Measurements from ENCODE around the gene CHRNA3.
"Not testable (repeated sequence)": the region's sequence is repeated elsewhere in the genome, so short reads cannot be mapped to it uniquely, and the experiment has no call there.

The CHRNA3 gene

DNA sequence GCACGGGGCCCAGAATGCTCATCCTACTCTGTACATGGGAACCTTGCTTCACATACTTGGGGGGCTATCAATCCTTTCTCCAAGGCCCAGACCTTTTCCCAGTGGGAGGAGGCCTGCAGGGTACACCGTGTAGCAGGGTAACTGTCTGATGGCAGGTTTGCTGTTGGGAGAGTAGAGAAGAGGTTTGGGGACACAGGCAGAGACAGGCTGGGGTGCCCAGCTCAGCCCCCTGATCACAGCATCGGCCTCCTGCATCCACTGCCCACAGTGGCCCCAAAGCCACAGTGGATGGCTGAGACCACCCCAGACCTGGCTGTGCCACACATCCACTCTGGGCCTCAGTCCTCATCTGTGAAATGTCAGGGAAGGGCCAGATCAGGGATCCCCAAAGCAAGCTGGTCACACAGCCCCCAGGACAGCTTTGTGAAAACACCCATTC lies 5.6 kb downstream of the CHRNA3 start:
- ChIA-PET POLR2A (no interaction called here), CTCF (interaction anchor here (1.1 to 2.0 kb wide), 3 partner anchors 77 to 95 kb away, joined by 3 to 6 read pairs (median 5); no protein-coding TSS in a partner anchor)
- no peak for TF ChIP-seq CTCF (IDR thresholded peaks at IDR 0.05; ENCODE audit: control extremely low read depth, extremely low read depth, low read depth, missing control alignments)
- no peak for DNase-seq (ENCODE audit: extremely low spot score)

DNA sequence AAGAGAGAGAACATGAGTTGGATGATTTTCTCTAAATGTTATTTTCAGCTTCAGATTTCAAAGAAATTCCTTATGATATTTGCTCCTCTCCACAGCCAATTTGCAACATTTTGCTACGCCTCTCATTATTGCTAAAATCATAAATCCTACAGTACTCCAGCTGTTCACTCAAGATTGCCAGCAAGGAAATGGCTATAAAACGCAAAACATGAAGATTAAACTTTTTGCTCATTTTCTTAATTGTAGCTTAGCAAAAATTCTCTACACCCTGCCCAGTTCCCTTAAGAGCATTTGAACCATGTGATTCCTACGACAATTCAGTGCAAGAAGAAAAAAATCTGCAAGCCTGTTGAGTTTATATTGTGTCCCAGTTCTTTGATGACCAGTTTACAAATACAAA lies 6.8 kb downstream of the CHRNA3 start:
- no peak for TF ChIP-seq CTCF (IDR thresholded peaks at IDR 0.05; ENCODE audit: control extremely low read depth, extremely low read depth, low read depth, missing control alignments)
- ChIA-PET POLR2A (no interaction called here), CTCF (interaction anchor here (0.8 to 2.0 kb wide), 4 partner anchors 12 to 96 kb away, joined by 3 to 5 read pairs (median 3); partner anchors contain the start of gene CHRNB4)
- DNase-seq (ENCODE audit: extremely low spot score): no peak

DNA sequence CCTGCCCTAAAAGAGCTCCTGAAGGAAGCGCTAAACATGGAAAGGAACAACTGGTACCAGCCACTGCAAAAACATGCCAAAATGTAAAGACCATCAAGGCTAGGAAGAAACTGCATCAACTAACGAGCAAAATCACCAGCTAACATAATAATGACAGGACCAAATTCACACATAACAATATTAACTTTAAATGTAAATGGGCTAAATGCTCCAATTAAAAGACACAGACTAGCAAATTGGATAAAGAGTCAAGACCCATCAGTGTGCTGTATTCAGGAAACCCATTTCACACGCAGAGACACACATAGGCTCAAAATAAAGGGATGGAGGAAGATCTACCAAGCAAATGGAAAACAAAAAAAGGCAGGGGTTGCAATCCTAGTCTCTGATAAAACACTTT lies 11.2 kb downstream of the CHRNA3 start:
- POLR2A ChIA-PET; DNase-seq (ENCODE audit: extremely low spot score); CTCF ChIA-PET: not testable (repeated sequence)

DNA sequence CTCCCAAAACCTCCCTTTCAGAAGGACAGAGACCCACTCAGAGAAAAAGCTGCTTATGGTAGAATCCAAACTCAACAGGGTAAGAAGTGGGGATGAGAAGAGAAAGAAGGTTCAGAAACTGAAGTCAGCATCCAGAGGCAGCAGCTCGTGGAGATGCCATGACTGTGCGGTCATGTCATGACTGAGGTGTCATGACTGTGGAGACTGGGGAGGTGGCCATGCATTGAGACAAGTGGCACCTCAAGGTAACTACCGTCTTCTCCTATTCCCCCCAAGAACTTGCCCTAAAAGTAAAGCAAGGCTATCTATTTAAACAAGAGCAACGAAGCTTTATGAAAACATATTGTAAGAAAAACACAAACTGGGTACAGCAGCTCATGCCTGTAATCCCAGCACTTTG lies 15.1 kb downstream of the CHRNA3 start:
- no peak for DNase-seq (ENCODE audit: extremely low spot score)
- POLR2A ChIA-PET: no interaction called here
- no peak for TF ChIP-seq CTCF (IDR thresholded peaks at IDR 0.05; ENCODE audit: control extremely low read depth, extremely low read depth, low read depth, missing control alignments)
- CTCF ChIA-PET: no interaction called here

- TF ChIP-seq CTCF (IDR thresholded peaks at IDR 0.05; ENCODE audit: control extremely low read depth, extremely low read depth, low read depth, missing control alignments): no peak
- no peak for DNase-seq (ENCODE audit: extremely low spot score)
- POLR2A ChIA-PET: no interaction called here
- CTCF ChIA-PET: interaction anchor here (1.1 to 1.7 kb wide), 3 partner anchors 10 to 14 kb away, joined by 3 read pairs; no protein-coding TSS in a partner anchor
These were observed 15.6 kb downstream of the CHRNA3 start for GRCh38 chr15:78605201-78605600.

GRCh38 chr15:78604420-78604819 lies 16.4 kb downstream of the CHRNA3 start:
- CTCF ChIA-PET: interaction anchor here (1.1 to 1.7 kb wide), 3 partner anchors 10 to 15 kb away, joined by 3 read pairs; no protein-coding TSS in a partner anchor
- no peak for TF ChIP-seq CTCF (IDR thresholded peaks at IDR 0.05; ENCODE audit: control extremely low read depth, extremely low read depth, low read depth, missing control alignments)
- POLR2A ChIA-PET: no interaction called here
- DNase-seq (ENCODE audit: extremely low spot score): no peak

DNA sequence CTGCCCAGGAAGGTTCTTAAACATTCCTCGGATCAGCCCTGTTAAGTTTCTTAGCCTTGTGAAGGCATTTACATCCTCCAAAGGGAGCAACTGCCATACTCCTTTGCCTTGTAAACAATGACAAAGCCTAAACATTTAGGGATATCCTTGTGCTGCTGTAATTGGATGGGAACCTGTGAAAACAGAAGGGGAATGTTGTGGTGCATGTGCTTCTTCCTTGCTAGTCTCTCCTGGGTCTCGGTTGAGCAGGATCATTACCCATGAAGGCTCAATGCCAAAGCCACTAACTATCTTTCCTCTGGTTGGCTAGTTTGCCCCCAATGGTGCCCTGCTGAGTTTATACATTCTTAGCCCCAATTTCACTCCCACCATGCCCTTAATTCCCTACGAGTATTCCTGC lies 17.3 kb downstream of the CHRNA3 start:
- POLR2A ChIA-PET: no interaction called here
- no peak for DNase-seq (ENCODE audit: extremely low spot score)
- TF ChIP-seq CTCF (IDR thresholded peaks at IDR 0.05; ENCODE audit: control extremely low read depth, extremely low read depth, low read depth, missing control alignments): no peak
- CTCF ChIA-PET: interaction anchor here (1.7 kb wide), 1 partner anchor 16 kb away, joined by 3 read pairs; no protein-coding TSS in a partner anchor
